ENCODE measurements around the gene NPAS3.

DNA sequence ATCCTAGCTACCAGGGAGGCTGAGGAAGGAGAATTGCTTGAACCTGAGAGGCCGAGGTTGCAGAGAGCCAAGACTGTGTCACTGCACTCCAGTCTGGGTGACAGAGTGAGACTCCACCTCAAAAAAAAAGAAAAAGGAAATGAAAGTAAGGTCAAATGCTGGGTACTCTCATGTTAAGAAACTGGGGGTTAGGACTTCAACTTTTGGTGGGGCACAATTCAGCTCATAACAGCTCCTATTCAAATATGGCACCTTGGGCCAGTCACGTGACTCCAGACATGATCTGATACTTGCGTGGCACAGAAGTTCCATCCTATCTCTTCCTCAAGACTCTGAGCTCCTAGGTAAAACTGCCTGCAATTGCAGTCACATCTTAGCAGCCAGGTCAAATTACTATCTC is 869.5 kb downstream of the NPAS3 start:
- TF ChIP-seq, protein P1, sequence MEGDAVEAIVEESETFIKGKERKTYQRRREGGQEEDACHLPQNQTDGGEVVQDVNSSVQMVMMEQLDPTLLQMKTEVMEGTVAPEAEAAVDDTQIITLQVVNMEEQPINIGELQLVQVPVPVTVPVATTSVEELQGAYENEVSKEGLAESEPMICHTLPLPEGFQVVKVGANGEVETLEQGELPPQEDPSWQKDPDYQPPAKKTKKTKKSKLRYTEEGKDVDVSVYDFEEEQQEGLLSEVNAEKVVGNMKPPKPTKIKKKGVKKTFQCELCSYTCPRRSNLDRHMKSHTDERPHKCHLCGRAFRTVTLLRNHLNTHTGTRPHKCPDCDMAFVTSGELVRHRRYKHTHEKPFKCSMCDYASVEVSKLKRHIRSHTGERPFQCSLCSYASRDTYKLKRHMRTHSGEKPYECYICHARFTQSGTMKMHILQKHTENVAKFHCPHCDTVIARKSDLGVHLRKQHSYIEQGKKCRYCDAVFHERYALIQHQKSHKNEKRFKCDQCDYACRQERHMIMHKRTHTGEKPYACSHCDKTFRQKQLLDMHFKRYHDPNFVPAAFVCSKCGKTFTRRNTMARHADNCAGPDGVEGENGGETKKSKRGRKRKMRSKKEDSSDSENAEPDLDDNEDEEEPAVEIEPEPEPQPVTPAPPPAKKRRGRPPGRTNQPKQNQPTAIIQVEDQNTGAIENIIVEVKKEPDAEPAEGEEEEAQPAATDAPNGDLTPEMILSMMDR (IDR thresholded peaks at IDR 0.05; ENCODE audit: low read depth, low read length), result no peak
- TF ChIP-seq EZH2phosphoT487 (IDR thresholded peaks at IDR 0.05; ENCODE audit: low read depth), result no peak

Data from OCI-LY3 (cell line).